Bone marrow (tissue), 2 donors: ENCODE measurements around the gene SRD5A3.
"Not testable (repeated sequence)": the region's sequence is repeated elsewhere in the genome, so short reads cannot be mapped to it uniquely, and the experiment has no call there.

Experiments
- DNase-seq, 2 donors: peaks; one replicate each; lab custom pipeline; 2025; lab: John Stamatoyannopoulos, UW

Gene SRD5A3

GRCh38 chr4:55346851-55347255, 811 bp downstream of the SRD5A3 start:
- no peak for DNase-seq

DNA sequence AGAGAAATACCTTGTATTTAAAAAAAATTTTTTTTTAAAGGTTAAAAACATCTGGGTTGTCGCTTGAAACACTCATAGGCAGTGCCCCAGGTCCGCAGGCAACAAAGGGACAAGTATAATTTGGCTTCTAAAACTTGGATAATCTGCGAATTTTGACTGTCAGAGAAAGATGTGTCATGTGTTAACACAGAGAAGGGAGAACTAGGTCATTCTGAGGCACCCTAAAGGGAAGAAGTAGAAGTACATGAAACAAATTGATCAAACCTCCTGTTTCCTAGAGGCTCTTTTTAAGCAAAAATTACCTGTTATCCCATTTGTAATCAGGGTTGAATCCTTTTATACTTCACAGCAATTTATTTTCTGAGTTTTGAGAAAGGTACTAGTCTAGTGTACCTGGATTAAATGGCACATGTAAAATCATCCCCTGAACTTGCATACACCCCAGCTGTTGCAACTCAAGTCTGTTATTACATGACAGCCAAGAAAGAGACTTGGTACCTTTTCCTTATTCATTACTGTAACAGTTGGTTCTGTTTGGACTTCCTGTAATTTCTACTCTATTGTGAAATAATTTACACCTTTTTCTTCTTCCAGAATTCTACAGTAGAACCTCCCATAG, 1.7 kb downstream of the SRD5A3 start:
- peak in 1 of 2 donors; percentile 26 for DNase-seq

- DNase-seq: no peak
Measured at GRCh38 chr4:55348466-55348865, 2.4 kb downstream of the SRD5A3 start.

DNA sequence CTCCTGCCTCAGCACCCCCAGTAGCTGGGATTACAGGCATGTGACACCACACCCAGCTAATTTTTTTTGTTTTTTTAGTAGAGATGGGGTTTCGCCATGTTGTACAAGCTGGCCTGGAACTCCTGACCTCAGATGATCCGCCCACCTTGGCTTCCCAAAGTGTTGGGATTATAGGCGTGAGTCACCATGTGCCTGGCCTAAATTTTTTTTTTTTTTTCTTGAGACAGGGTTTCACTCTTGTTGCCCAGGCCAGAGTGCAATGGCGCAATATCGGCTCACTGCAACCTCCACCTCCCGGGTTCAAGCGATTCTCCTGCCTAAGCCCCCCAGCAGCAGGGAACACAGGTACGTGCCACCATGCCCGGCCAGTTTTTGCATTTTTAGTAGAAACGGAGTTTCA, 4.8 kb downstream of the SRD5A3 start:
- DNase-seq: not testable (repeated sequence)

DNA sequence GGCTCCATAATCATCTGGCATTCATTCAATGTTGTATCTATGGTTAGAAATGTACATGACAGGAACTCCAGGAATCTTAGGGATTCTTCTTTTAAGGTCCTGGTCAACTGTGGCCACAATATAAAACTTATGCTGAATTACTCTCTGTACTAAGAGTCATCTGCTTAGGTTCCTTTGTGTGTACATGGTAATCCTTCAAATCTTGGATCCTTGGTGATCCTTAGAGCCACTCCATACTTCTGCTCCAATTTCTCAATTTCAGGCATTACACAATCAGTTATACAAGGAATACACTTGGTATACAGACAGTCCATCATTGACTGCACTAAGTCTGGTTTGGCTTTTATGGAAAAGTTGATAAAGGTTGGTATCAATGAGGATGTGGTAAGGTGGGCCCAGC, 5.8 kb downstream of the SRD5A3 start:
- DNase-seq: no peak

DNA sequence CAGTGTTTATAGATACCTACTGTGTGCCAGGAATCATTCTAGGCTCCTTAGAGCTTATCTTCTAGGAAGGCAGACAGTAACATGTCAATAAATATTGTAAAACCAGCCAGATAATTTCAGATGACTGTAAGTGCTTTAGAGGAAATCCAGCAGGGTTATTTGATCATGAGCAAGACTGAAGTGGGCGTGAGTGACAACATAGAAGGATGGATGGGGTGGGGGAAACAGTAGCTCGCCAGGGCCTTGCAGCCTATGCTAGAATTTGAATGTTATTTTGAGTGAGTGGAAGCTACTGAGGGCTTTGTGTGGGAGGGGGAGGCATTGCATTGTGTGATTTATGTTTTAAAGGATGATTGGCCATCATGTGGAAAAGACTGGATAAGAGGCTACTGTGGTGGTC, 6.7 kb downstream of the SRD5A3 start:
- DNase-seq: no peak

- not testable (repeated sequence) for DNase-seq
Measured at GRCh38 chr4:55353228-55353747, 7.2 kb downstream of the SRD5A3 start.

DNA sequence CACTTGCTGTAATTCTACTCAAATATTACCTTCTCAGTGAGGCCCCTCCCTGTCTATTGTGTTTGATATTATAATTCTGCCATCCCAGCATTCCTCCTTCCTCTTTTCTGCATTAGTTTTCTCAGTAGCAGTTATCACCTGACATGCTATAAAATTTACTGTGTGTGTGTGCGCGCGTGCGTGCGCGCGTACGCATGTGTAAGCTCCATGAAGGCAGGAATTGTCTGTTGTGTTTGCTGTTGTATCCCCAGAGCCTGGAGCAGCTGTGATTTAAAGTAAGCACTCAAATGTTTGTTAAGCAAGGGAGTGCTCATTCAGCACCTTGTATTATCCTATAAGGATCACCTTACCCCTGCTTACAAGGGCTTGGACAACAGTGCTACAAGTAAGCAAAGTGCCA, 8.6 kb downstream of the SRD5A3 start:
- no peak for DNase-seq

- no peak for DNase-seq
Measured at GRCh38 chr4:55355555-55355954, 9.5 kb downstream of the SRD5A3 start.

DNA sequence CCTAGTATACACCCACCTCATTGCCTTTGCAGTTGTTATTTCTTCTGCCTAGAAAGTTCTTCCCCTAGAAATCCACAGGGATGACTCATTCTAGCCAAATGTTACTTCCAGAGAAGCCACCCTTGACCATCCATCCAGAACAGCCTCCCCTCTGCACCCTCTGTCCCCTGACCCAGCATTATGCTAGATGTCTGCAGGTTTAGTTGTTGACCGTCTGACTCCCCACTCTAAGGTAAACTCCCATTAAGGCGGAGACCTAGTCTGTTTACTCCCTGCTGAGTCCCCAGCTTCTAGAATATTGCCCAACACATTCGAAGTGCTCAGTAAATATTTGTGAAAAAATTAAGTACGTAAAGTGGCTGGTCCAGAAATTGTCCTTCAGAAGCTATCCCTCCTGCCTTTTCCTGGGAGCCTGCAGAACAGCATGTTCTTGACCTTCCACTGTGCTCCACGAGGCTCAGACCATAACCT, 11.0 kb downstream of the SRD5A3 start:
- DNase-seq: no peak

- no peak for DNase-seq
Measured at GRCh38 chr4:55358246-55358645, 12.2 kb downstream of the SRD5A3 start.

GRCh38 chr4:55358668-55359067, 12.6 kb downstream of the SRD5A3 start:
- DNase-seq: peak in 1 of 2 donors; percentile 87

DNA sequence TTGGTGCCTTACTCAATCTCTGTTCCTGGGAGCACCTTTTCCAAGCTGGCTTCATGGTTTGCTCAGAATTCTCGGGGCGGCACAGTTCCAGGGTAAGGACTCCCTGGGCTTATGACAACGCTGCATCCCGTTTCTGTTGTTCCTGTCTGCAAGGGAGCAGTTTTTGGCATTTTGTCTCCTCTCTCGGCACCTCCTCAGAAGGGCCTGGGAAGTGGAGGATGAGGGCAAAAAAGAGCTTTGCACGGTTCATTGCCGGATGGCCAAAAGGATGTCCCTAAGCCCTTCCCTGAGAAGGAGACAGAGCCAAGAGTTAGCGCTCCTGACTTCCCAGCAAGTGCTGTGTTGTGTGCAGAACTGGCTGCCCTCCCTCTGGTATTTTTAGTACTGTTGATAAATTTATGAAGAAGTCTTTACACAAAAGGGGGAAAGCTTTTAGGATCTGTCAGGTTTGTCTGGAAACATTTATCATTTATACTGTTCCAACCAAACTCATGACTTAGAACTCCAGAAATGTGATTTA, 13.4 kb downstream of the SRD5A3 start:
- DNase-seq: no peak

- not testable (repeated sequence) for DNase-seq
Measured at GRCh38 chr4:55362938-55363337, 16.9 kb downstream of the SRD5A3 start.

GRCh38 chr4:55363691-55364351, 17.8 kb downstream of the SRD5A3 start:
- no peak for DNase-seq

- no peak for DNase-seq
Measured at GRCh38 chr4:55364691-55365344, 18.8 kb downstream of the SRD5A3 start.

DNA sequence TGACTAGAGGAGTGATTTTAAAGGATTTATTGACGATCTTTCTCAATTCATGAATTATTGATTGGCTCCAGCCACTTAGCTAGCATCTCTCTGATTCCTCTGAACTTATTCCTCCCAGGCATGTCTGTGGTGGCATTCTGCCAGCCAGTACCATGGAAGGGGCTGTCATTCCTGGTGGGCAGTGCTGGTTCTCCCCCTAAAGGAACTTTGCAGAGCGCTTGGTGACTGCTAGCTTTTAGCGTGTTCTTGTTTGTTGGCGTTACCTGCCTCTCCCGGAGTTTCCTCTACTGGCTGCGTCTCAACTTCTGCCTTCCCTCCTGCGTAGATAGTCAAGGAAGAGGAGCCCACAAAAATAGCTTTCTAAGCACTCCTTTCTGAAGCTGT, 19.3 kb downstream of the SRD5A3 start:
- DNase-seq: no peak

DNA sequence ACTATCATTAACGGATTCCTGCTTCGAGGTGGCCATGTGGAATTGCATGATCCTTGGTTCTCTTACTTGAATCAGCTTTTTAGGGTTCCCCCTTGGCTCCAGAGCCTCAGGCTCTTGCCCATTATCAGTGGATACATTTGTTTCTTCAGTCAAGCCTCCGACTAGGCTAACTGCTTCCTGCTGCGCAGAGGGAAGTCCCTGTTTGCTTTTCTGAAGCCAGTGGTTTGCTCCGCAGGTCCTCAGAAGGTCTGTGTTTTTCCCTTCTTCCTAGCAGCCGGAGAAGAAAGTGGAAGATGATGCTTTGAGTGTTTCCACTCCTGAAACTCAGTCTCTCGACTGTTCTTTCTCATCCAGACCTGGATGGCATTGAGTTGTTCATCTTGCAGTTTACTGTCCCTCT, 20.6 kb downstream of the SRD5A3 start:
- DNase-seq: no peak

GRCh38 chr4:55367084-55367722, 21.2 kb downstream of the SRD5A3 start:
- DNase-seq: no peak

DNA sequence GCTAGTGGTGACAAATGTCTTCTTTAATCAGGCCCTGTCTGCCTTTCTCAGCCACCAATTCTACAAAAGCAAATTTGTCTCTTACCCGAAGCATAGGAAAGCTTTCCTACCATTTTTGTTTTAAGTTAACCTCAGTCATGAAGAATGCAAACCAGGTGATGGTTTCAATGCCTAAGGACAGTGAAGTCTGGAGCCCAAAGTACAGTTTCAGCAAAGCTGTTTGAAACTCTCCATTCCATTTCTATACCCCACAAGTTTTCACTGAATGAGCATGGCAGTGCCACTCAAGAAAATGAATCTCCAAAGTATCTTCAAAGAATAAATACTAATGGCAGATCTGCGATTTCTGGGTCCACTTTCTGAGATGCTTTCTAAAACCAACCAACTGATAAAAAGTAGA, 23.9 kb downstream of the SRD5A3 start:
- no peak for DNase-seq

DNA sequence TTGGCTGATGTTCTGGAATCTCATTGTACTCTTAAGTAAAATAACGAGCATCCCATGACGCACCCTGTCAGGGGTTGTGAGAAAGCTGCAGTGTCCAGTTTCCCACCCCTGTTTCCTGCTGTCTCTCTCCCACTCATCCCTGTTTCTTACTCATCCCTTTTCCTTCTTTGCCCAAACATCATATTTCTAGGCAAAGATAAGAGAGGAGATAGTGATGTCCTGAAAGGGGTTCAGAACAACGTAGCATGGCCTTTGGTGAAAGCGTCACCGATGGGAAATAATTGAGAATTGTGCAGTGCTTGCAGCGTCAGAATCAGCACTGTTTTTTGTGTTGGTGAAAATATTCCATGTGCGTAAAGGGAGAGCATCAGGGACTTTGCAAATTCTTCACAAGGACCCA, 26.2 kb downstream of the SRD5A3 start:
- no peak for DNase-seq

- DNase-seq: no peak
Measured at GRCh38 chr4:55373461-55373860, 27.4 kb downstream of the SRD5A3 start.
